Lung microvascular endothelial cell (primary cell): ENCODE data around the gene AHI1. TPM values are rescaled to one million over a fixed set of nuclear protein-coding genes. Genes with fewer than 3 reads are reported as not detected.
A peak's percentile ranks its signal among the peaks of the same experiment; 100 is the strongest.

ENCODE experiments used
- DNase-seq, 2 donors: peaks; one replicate each; pipeline versions ENCODE4 v3.0.0 to v3.0.0-alpha.2; 2010; ENCODE audit warnings: low read depth in 2 of 2
- total RNA-seq: library from RNA; depleted of rRNA; stranded (reverse); fragments of >200 nt; gene quantifications from 2 replicates; pipeline ENCODE4 v1.2.1, GENCODE V29; 2014

AHI1 gene
- total RNA-seq, 1 donor from 2014 or later, result 7.9 TPM

- peak in 1 of 2 donors; percentile 23 for DNase-seq
Measured at GRCh38 chr6:135299256-135299655, 198.3 kb downstream of the AHI1 start.

DNA sequence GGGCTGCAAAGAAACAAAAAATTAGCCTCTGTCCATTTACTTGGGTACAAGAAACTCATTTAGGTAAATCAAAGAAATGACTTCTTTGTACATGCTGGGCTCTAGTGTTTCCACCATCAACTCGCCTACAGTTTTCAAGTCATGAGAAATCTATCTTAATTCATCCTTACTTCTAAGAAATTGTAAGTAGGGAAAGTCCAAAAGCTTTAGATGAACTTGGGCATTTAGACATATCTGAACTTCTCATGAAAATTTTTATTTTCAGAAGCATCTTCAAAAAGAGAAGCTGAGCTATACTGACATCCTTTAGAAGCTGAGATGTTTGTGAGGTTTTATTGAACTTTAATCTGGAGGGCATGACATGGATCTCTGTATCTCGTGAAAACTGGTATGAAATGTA, 199.1 kb downstream of the AHI1 start:
- no peak for DNase-seq

- DNase-seq, result no peak
Measured at GRCh38 chr6:135296715-135297114, 200.8 kb downstream of the AHI1 start.

DNA sequence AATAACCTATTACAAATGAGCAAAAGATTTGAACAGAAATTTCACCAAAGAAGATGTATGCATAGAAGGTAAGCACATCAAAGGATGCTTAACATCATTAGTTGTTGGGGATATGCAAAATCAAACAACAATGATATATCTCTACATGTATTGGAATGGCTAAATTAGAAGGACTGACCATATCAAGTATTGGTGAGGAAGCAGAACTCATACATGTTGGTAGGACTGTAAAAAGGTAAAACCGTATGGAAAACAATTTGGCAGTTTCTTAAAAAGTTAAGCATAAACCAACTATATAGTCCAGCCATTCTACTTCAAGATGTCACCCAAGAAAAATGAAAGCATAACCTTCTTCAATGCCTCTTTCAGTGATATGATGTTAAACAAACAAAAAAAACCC, 202.5 kb downstream of the AHI1 start:
- no peak for DNase-seq

GRCh38 chr6:135291288-135292076, 206.1 kb downstream of the AHI1 start:
- peak in 1 of 2 donors; percentile 76 for DNase-seq

- no peak for DNase-seq
Measured at GRCh38 chr6:135289816-135290215, 207.7 kb downstream of the AHI1 start.

DNA sequence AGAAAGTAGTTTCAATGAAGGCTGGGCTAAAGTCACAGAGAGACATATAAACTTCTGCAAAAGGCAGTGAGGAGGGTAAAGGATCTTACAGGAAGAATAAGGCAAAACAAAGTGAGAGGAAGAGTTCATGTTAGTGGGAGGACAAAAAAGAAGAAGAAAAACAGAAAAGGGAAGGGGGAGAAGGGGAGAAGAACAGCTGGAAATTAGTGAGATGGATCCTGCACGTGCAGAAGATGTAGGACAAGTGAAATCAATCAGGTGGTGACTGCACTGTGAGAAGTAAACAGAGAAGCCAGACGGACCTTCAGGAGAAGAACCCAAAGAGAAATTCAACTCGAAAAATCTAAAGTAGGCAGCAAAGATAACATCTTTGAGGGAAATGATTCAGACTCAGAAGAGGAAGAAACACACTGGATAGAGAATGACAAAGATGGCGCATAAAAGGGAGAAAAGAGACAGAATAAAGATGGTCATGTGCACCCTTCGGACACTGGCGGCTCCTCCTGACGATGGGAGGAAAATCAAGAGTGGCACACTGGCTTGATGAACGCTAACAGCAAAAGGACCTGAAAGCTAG, 210.5 kb downstream of the AHI1 start:
- DNase-seq, result peak in 1 of 2 donors; percentile 47

DNA sequence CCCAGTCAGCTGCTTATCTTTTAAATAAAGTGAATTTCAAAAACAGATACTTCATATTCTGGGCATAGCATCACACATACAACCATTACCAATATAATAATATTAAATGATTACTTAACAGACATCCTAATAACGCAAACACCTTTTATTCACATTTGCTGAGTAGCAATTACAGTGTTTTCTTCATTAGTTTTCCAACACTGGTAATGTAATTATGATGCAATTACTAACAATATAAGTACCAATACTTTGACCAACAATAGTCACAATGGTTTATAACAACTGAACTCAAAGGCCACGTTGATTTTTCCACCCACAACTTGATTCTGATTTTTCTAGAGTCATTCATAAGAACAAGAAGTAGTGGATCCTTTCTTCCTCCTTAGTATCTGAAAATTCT, 212.4 kb downstream of the AHI1 start:
- DNase-seq, result no peak

- DNase-seq, result no peak
Measured at GRCh38 chr6:135283926-135284325, 213.6 kb downstream of the AHI1 start.

- DNase-seq, result no peak
Measured at GRCh38 chr6:135282395-135282794, 215.1 kb downstream of the AHI1 start.

DNA sequence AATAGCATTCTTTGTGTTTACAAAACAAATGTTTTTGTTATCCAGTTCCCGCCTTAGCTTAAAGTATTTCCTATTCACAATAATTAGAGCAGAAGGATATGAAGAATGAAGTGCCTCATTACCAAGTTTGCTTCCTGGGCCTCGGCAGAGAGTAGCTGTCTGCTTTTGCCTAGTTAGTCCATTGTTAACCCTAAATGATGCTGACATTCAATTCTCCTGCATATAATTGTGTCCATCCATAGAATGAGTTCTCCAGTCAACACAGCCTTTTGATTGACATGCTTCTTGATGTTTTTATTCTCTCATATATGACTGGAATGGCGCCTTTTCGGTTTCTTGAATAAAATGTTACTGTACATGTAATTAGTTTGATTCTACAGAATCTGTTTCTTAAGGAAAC, 215.6 kb downstream of the AHI1 start:
- DNase-seq, result no peak

DNA sequence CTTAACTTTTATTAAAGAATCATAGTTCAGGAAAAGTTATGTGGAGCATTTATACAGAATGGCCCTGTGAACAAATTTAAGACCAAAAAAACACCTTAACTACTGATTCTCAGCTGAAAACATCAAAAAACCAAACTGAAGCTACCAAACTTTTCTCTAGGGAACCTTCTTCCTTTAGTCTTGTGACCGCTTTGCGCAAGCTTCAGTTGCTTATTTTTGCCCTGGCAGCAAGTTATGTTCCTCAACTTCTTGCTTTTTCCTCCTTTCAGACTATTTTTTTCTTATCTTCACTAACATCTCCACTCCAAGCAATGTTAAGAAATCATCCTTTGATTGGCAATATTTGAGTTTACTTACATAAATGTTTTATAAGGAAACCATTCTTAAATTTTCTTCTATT, 216.3 kb downstream of the AHI1 start:
- no peak for DNase-seq

- DNase-seq, result peak; percentile 60 to 76
Measured at GRCh38 chr6:135280375-135281136, 217.0 kb downstream of the AHI1 start.

GRCh38 chr6:135277422-135277821, 220.1 kb downstream of the AHI1 start:
- no peak for DNase-seq

DNA sequence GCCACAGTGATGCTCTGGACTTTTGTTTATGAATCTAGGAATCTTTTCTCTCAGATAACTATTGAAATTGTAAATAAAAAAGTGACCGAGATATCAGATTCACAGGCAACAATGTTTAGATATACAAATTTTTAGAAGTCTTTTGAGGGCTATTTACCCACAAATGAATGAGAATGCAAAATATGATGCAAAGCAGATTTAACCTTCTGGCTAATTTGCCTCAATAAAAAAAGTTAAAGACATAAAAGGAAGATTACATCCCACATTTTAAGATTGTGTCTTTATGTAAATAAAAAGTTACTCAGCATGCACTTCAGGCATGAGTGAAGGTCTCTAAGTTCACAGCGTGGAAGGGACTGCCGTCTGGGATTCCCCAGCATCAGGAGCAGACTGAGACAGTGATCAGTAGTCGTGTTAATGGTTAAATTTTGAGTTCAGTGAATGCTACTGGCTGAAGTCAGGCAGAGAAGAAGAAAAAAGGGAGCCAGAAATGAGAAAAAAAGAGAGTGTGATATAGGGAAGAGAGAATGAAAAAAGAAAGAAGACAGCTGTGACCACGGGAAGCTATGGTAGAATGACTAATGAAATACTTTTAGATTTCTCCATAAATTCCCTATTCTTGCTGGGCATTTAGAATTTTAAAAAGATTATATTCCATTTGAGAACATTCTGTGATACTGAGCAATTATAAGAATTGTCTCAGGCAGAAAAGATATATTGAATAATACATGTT, 222.8 kb downstream of the AHI1 start:
- DNase-seq, result no peak

DNA sequence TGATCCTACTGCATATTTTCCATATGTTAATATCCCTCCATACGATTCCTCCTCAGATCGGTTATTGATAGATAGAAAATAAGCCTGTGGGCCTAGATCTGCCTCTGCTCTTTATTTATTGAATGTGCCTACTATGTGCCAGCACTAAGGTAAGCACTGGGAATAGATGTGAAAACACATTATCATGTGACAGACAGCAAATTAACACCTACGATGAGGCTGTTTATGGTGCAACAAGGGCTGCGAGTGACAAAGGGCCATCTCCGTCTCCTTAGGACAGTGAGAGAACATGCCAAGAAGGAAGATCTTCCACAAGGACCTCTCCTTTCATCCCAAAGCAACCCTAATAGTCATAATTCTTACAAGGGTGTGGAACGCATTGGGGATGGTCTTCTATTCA, 225.9 kb downstream of the AHI1 start:
- DNase-seq, result no peak

DNA sequence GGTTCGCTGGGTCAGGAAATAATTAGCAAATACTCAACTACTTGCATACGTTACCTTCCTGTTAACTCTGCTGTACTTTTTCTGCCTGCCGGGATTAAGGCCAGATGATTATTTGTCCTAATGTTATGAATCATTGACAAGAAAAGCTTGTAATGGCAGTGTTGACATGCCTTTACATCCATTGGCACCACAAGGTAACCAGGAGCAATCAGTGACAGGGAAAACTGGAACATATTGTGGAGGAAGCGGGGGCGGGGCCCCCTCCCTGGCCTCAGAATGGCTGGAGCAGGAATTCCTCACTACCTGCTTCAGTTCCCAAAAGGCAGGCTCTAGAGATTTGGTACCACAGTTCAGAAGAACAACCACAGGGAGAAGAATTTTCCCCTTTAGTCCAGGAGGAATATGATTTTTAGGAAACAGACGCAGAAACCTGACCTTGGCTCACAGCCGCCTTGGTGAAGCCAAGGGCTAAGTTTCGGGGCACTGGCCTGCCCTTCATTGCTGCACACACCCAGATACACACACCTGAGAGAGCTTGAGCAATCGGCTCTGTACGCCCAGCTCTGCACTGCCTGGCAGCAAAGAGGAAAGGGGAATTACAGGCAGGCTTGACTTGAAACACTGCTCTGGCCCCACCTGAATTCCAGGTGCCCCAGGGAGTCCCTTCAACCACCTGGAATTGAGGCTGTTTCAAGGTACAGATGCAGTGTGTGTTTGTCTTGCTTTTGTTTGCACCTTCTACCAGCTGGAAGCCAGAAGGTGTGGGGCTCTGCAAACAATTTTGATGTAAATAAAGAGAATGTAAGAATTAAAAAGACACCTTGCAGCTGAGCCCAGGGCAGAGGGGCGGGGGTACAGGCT, 226.6 kb downstream of the AHI1 start:
- DNase-seq, result peak; percentile 11

DNA sequence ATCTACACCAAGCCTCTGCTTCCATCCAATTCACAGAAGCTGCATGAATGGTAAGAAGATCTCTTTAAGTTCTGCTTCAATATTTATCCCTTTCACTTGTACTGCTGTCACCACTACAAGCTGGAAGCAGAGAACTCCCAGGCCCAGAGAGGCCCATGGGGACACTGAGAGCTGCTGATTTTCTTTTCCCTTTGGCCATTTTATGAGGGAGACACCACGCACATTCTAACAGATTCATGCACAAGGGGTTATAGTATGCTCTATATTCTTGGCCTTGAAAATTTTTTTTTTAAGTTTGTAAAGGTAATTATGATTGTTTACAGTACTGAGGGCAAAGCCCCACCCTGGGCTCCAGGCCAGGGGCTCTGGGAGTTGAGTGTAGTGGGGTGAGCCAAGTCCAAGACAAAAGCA, 228.1 kb downstream of the AHI1 start:
- DNase-seq, result no peak

GRCh38 chr6:135268740-135269139, 228.8 kb downstream of the AHI1 start:
- no peak for DNase-seq

DNA sequence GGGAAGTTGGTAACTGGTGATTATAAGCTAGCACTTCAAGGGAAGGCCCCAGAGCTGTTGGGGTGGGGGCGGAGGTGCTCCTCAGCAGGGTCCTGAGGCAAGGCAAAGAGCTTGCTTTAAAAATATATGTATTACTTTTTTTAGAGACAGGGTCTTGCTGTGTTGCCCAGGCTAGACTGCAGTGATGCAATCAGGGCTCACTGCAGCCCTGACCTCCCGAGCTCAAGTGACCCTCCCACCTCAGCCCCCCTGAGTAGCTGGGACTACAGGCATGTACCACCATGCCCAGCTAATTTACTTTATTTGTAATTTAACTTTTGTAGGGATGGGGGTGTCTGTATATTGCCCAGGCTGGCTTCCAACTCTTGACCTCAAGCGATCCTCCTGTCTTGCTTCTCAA, 229.3 kb downstream of the AHI1 start:
- DNase-seq, result no peak

DNA sequence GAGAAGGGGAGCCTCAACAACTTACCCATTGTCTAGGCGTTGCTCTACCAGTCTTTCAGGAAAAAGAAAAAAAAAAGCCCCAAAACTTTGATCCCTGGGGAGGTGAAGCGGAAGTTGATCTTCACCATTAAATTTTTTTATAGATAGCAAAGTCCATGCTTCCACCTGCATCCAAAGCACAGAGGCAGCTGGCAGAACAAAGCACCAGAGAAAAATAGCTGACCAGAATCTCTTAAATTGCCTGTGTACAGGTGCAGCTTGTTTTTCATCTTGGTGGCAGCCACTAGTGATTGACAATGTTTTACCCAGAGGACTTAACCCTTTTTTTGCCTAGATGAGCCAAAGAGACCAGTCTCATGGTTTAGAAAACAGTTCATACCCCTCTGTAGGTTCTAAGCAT, 230.5 kb downstream of the AHI1 start:
- no peak for DNase-seq
